ENCODE data around the gene CACNA1D.

CACNA1D gene

DNA sequence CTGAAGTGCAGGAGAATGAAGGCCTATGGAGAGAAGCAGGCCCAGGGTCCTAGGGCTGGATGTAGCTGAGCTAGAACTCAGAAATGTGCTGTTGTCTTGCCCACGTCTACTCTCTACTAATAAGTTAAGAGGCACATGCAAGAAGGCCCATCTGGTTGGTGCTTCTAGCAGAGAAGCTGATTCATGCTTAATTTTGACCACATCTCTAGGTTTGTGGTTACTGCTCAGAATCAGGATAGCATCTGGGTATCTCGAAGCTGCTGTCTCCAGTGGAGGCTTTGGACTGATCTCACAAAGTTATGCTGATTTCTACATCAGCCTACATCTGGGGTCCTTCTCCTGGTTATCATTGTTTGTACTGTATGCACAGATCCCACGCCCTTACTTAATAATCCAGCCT lies 87.3 kb downstream of the CACNA1D start:
- no peak for DNase-seq (ENCODE audit: low spot score)

DNA sequence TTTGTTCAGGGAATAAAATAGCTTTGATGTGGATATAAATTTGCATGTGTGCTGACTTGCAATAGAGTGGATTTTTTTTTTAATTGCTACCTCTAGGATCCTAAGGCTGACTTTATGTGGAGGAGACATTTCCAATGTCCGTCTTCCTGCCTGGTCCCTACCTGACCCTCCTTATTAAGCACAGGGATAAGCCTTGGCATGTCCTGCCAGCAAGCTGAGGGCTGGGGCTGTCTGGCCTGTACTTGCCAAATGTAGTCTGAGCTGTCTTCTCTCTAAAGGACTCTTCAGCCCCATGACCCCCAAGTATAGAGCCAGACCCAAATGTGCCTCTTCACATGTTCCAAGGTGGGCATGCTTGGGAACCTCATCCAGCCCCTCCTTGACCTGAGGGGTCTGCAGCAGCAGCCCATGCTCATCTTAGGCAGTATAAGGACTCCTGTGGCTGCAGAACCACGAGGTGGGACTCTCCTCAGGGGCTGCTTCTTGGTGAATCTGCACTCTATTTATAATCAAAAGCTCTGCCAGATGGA lies 88.8 kb downstream of the CACNA1D start:
- DNase-seq (ENCODE audit: low spot score) = no peak

- DNase-seq (ENCODE audit: low spot score) = no peak
Observed at GRCh38 chr3:53585049-53585448, 90.6 kb downstream of the CACNA1D start.

GRCh38 chr3:53585627-53586026 lies 91.2 kb downstream of the CACNA1D start:
- DNase-seq (ENCODE audit: low spot score) = no peak

- no peak for DNase-seq (ENCODE audit: low spot score)
Observed at GRCh38 chr3:53588122-53588521, 93.7 kb downstream of the CACNA1D start.

- no peak for DNase-seq (ENCODE audit: low spot score)
Observed at GRCh38 chr3:53589201-53589600, 94.8 kb downstream of the CACNA1D start.

DNA sequence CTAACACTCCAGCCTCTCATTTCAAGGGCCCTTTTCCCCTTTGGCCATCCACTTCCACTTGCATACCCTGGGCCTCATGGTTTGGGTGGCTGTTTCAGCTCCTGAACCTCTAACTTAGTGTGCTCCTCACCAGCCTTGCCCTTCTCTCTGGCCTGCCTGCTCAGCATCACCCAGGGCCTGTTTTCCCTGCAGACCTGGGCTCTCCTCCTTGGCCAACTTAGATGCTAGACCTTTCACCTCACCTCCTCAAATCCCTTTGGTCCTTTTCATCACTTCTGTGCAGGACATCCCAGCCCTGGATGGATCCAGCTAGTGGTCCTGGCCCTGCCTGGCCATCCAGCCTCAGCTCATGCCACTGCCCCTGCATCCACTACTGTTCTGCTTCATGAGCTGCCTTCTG lies 95.4 kb downstream of the CACNA1D start:
- DNase-seq (ENCODE audit: low spot score) = no peak

GRCh38 chr3:53590606-53591005 lies 96.2 kb downstream of the CACNA1D start:
- no peak for DNase-seq (ENCODE audit: low spot score)

- DNase-seq (ENCODE audit: low spot score) = no peak
Observed at GRCh38 chr3:53591646-53592045, 97.2 kb downstream of the CACNA1D start.

DNA sequence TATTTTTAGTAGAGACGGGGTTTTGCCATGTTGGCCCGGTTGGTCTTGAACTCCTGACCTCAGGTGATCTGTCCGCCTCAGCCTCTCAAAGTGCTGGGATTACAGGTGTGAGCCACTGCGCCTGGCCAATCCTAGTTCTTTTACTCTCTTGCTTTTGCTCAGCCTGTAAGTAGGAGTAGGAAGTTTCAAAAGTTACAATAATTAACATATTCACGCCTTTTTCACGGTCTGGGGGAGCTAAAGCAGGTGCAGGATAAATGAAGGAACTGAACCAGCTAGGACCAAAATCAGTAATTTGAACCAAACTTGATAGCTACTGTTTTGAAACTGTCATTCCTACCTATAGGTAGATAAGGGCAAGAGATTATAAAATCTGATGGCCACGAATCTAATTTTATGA lies 98.5 kb downstream of the CACNA1D start:
- DNase-seq (ENCODE audit: low spot score) = no peak

- DNase-seq (ENCODE audit: low spot score) = no peak
Observed at GRCh38 chr3:53593611-53594010, 99.2 kb downstream of the CACNA1D start.

DNA sequence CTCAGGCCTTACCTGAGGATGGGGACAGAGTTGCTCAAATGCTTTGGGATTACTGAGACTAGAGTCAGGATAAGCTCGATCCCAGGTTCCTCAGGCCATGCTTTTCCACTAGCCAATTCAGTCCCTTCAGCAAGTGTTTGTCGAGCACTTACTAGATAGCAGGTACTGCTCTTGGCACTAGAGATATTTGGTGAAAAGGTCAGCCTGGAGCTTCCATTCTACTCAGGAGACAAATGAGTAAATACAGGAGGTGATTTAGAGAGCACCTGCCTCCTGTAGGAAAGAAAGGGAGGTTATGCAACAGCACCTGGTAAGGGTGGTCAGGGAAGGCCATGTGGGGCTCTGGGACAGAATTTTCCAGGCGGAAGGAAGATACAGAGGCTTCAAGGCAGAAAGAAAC lies 99.9 kb downstream of the CACNA1D start:
- DNase-seq (ENCODE audit: low spot score) = no peak

GRCh38 chr3:53595660-53596059 lies 101.2 kb downstream of the CACNA1D start:
- no peak for DNase-seq (ENCODE audit: low spot score)

DNA sequence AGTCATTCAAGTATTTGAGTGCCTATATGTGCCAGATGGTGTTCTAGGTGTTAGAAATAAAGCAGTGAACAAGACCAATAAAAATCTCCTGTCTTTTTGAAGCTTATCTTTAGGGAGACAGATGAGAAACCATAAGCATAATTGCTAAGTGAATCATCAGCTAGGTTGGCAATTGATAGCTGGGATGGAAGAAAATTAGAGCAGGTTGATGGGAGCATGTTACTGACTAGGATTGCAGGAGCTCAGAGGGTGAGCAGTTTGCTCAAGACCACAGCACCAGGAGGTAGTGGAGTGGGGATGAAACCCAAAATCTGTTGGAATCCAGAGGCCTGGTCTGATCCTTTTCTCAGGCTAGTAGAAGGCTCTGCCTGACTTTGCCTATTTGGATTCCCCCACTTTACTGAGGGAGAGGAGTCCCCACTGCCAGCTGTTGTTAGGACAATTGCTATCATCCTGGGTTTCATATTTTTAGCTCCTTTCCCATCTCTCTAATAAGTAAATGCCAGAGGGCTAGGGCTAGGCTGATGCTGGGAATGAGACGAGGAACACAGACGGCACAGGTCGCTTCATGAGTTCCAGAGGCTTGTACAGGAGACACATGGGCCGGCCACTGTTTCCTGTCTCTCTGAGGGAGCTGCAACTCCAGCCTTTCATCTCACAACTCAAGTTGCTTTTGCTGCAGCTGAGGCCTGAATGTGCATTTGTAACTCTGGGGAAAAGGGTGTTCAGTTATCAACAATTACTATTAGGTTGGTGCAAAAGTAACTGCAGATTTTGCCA lies 102.9 kb downstream of the CACNA1D start:
- DNase-seq (ENCODE audit: low spot score) = peak; percentile 24

- DNase-seq (ENCODE audit: low spot score) = no peak
Observed at GRCh38 chr3:53599771-53600170, 105.4 kb downstream of the CACNA1D start.

GRCh38 chr3:53602866-53603265 lies 108.5 kb downstream of the CACNA1D start:
- DNase-seq (ENCODE audit: low spot score) = no peak

DNA sequence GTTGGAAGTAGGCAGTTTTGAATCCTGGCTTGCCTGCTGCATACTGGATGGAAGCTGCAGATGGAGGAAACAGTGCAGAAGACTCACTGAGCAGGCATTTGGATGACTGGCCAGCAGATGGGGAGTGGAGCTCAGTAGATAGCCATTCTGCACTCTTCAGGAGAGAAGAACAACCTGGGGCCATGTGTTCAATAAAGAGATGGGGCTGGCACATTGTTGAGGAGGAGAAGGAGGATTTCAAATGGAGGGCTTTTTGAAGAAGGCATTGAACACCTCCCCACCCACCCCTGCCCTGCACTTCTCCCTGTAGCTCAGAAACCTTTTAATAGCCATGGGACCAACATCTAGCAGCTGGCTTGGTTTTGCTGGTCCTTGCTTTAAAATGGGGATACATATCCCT lies 109.8 kb downstream of the CACNA1D start:
- no peak for DNase-seq (ENCODE audit: low spot score)

DNA sequence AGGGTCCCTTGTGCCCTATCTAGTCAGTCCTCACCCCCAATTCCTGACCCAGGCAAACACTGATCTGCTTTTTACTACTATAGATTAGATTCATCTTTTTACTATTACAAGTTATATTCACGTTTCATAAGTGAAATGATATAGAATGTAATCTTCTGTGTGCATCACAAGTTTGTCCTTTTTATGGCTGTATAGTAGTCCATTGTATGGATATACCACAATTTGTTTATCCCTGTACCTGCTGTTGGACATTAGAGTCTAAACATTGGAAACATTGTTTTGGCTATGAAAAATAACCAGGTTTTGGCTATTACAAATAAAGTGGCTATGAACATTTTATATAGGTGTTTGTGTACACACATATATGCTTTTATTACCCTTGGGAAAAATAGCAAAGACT lies 112.4 kb downstream of the CACNA1D start:
- no peak for DNase-seq (ENCODE audit: low spot score)

DNA sequence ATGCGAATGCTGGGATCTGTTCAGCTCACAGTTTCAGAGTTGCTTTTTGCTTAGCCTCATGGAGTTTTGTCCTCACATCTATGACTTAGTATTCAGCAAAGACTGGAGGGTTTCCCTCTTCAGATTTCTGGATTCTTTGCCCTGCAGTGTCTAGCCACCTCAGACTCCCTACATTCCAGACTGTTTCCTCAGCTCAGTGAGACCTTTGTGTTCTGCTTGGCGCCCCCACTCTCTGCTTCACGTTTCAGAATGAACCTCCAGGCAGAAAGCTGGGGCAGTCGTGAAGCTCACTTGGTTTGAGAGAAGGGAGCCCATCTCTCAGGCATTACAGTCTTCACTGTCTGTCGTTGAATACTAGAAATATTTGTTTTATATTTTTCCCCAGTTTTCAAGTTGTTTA lies 118.1 kb downstream of the CACNA1D start:
- DNase-seq (ENCODE audit: low spot score) = no peak

DNA sequence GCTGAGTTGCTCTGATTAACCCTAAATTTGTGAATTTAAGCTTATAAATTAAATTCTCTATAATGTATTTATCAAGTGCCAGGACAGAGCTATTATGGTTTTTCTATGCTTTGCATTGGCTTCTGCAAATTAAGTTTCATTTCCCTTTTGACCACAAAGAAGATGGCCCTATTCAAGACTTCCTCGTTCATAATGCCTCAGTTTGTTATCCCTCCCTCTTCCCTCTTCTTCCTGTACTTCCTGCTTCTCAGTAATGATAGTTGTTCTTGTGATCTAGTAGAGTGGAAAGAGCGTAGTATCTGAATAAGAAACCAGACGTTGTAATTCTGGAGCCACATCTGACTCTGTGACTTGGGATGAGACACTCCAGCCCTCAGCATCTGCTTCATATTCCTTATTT lies 118.7 kb downstream of the CACNA1D start:
- DNase-seq (ENCODE audit: low spot score) = no peak

DNA sequence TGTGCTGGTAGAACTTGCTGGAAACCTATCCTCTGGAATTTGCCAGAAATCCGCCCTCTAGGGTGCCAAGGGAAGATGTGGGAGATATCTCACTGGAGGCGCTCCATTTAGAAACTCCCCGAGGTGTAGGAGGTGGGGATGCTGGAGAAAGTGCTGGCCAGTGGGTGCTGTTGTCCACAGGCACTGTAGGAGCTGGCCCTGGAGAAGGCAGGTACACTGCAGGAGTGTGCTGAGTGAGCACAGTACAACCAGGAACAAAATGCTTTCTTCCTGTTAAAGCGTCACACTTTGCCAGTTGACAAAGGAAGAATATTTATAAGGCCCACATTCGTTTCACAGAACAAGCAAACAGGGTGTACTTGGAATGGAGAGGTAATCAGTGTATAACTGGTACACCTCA lies 119.9 kb downstream of the CACNA1D start:
- no peak for DNase-seq (ENCODE audit: low spot score)

DNA sequence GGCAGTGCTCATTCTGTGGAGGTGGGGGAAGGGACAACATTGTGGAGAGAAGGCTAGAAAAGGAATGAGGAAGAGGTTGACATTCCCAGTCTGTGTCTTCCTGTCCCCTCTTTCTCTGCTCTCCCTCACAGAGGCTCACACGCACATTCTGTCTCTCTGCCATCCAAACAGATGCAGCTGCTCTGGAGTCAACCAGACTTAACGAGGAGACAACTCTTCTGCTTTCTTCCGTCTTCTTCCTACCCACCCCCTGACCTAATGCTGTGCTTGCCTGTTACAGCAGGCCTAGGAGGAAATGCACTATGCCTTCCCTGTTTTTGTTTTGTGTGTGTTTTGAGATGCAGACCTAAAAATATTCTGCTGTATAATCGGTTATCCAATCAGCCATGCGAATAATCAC lies 121.9 kb downstream of the CACNA1D start:
- DNase-seq (ENCODE audit: low spot score) = no peak

GRCh38 chr3:53616971-53617892 lies 122.8 kb downstream of the CACNA1D start:
- no peak for DNase-seq (ENCODE audit: low spot score)
